Hematopoietic multipotent progenitor cell treated with erythropoietin and hydrocortisone succinate and interleukin-3 and kit ligand, for 15 days (in vitro differentiated cells): Measurements from ENCODE around the gene ZFYVE9.
"Not testable (repeated sequence)": the region's sequence is repeated elsewhere in the genome, so short reads cannot be mapped to it uniquely, and the experiment has no call there.

ENCODE experiments used
- DNase-seq: peaks from one replicate; pipeline ENCODE4 v3.0.0-alpha.2; 2015; ENCODE audit warnings: low spot score

The ZFYVE9 gene

GRCh38 chr1:52192024-52192423 lies 50.1 kb downstream of the ZFYVE9 start:
- DNase-seq, result no peak

- DNase-seq, result no peak
These were observed 50.5 kb downstream of the ZFYVE9 start for GRCh38 chr1:52192436-52192835.

- DNase-seq, result no peak
These were observed 52.1 kb downstream of the ZFYVE9 start for GRCh38 chr1:52193985-52194384.

- no peak for DNase-seq
These were observed 53.3 kb downstream of the ZFYVE9 start for GRCh38 chr1:52195161-52195560.

- DNase-seq, result no peak
These were observed 62.2 kb downstream of the ZFYVE9 start for GRCh38 chr1:52203935-52204625.

- no peak for DNase-seq
These were observed 62.8 kb downstream of the ZFYVE9 start for GRCh38 chr1:52204696-52205095.

GRCh38 chr1:52206686-52207085 lies 64.8 kb downstream of the ZFYVE9 start:
- not testable (repeated sequence) for DNase-seq

GRCh38 chr1:52209429-52209828 lies 67.5 kb downstream of the ZFYVE9 start:
- no peak for DNase-seq

- no peak for DNase-seq
These were observed 68.2 kb downstream of the ZFYVE9 start for GRCh38 chr1:52210044-52210443.

GRCh38 chr1:52216907-52217458 lies 75.1 kb downstream of the ZFYVE9 start:
- DNase-seq, result no peak

- no peak for DNase-seq
These were observed 83.3 kb downstream of the ZFYVE9 start for GRCh38 chr1:52225174-52225573.

GRCh38 chr1:52229494-52229893 lies 87.6 kb downstream of the ZFYVE9 start:
- no peak for DNase-seq

GRCh38 chr1:52233463-52233862 lies 91.6 kb downstream of the ZFYVE9 start:
- DNase-seq, result no peak

- no peak for DNase-seq
These were observed 92.1 kb downstream of the ZFYVE9 start for GRCh38 chr1:52234014-52234413.

- DNase-seq, result no peak
These were observed 92.8 kb downstream of the ZFYVE9 start for GRCh38 chr1:52234708-52235107.

- DNase-seq, result no peak
These were observed 93.8 kb downstream of the ZFYVE9 start for GRCh38 chr1:52235646-52236045.

- no peak for DNase-seq
These were observed 95.5 kb downstream of the ZFYVE9 start for GRCh38 chr1:52237430-52237829.

- no peak for DNase-seq
These were observed 96.6 kb downstream of the ZFYVE9 start for GRCh38 chr1:52238474-52238873.

- no peak for DNase-seq
These were observed 97.2 kb downstream of the ZFYVE9 start for GRCh38 chr1:52238887-52239707.

- DNase-seq, result no peak
These were observed 97.8 kb downstream of the ZFYVE9 start for GRCh38 chr1:52239708-52240001.

GRCh38 chr1:52240592-52241210 lies 98.8 kb downstream of the ZFYVE9 start:
- no peak for DNase-seq

- no peak for DNase-seq
These were observed 101.5 kb downstream of the ZFYVE9 start for GRCh38 chr1:52243221-52243987.
